NB4 (cell line): ENCODE measurements around the gene PHYKPL.

Experiments used
- DNase-seq: peaks from one replicate; pipeline ENCODE4 v3.0.0; 2010; ENCODE audit warnings: low read depth
- H3K4me3 ChIP-seq: one replicate; pipeline ENCODE4 v1.5.1; 2011; ENCODE audit warnings: mild to moderate bottlenecking, low read depth, low read length, moderate library complexity
- CTCF ChIP-seq: IDR thresholded peaks from one replicate; pipeline ENCODE4 v1.5.1; 2012; ENCODE audit warnings: low read depth, low read length
- MYC ChIP-seq: IDR thresholded peaks from 2 replicates; pipeline ENCODE4 v1.6.1; 2011; ENCODE audit warnings: low read depth, low read length
- POLR2A ChIP-seq: IDR thresholded peaks from 2 replicates; pipeline ENCODE4 v1.6.1; 2011; ENCODE audit warnings: mild to moderate bottlenecking; ENCODE audit not compliant: insufficient read length; ENCODE audit errors: extremely low read depth
- TF ChIP-seq, protein P1 (sequence below): IDR thresholded peaks from 2 replicates; pipeline ENCODE4 v1.6.1; 2011; ENCODE audit warnings: low read depth, low read length

The PHYKPL gene

GRCh38 chr5:178278358-178279023 lies 45.9 kb upstream of the PHYKPL start:
- no peak for DNase-seq
- H3K4me3 ChIP-seq, result no peak overlapping the region
- TF ChIP-seq POLR2A, result no peak

DNA sequence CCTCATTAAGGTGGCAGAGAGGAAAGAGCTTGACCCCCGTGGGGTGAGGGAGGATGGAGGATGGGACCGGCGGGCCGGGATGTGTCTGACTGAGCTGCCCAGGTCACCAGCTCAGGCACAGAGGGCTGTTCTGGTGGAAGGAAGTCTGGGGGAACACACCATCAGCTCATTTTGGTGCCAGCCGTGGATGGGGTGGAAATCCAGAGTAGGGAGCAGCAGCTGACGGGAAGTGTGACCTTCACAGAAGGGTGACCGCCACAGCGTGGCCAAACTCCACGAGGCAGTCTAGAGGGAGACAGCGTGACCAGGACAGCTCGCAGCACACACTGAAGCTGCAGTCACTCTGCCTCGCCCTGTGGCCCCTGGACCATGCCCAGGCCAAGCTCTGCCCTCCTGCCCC lies 45.3 kb upstream of the PHYKPL start:
- no peak overlapping the region for H3K4me3 ChIP-seq
- no peak for DNase-seq
- TF ChIP-seq, protein P1, sequence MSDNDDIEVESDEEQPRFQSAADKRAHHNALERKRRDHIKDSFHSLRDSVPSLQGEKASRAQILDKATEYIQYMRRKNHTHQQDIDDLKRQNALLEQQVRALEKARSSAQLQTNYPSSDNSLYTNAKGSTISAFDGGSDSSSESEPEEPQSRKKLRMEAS, result no peak
- no peak for TF ChIP-seq POLR2A
- no peak for TF ChIP-seq CTCF

GRCh38 chr5:178277346-178277745 lies 44.7 kb upstream of the PHYKPL start:
- H3K4me3 ChIP-seq, result no peak overlapping the region
- TF ChIP-seq MYC (no peak), POLR2A (no peak), CTCF (no peak)
- TF ChIP-seq, protein P1, result no peak
- no peak for DNase-seq

DNA sequence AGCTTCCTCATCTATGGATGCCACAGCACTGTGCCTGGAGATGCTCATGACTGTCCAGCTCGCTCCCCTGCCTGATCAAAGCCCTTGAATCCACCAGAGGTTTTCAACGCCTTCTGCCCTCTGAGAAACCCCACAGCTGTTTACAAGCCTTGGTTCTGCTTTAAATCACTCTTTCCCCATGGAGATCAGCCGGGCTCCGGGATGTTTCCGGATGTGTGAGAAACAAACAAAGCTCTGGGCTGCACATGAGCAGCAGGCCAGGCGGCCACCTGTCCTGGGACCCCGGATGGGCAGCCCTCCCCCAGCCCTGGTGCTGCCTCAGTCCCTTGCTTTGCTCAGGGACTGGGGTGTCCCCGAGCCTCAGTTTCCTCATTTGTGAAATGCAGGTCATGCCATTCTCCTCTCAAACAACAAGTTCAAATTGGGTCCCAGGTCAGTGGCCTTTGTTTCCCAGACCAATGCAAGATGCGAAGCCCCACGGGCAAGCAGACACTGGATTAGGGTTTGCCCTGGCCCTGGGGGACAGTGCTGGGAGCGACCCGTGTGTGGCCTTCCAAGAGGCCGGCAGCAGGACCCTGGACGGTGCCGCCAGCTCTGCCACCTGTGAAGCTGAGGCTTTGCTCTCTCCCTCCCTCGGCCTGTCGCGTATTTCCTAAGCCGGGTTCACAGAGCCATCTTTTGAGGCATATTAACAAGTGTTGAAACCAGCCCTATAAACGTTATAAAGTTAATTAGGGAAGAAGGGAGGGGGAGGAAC lies 42.4 kb upstream of the PHYKPL start:
- TF ChIP-seq, protein P1, result no peak
- TF ChIP-seq CTCF (no peak), MYC (no peak), POLR2A (no peak)
- DNase-seq, result no peak

GRCh38 chr5:178273665-178274541 lies 41.3 kb upstream of the PHYKPL start:
- no peak for TF ChIP-seq CTCF
- TF ChIP-seq MYC, result no peak
- no peak for TF ChIP-seq POLR2A
- TF ChIP-seq, protein P1, result no peak
- DNase-seq, result no peak
- no peak overlapping the region for H3K4me3 ChIP-seq

More for the DNA sequence above, 42.4 kb upstream of the PHYKPL start:
- no peak overlapping the region for H3K4me3 ChIP-seq

DNA sequence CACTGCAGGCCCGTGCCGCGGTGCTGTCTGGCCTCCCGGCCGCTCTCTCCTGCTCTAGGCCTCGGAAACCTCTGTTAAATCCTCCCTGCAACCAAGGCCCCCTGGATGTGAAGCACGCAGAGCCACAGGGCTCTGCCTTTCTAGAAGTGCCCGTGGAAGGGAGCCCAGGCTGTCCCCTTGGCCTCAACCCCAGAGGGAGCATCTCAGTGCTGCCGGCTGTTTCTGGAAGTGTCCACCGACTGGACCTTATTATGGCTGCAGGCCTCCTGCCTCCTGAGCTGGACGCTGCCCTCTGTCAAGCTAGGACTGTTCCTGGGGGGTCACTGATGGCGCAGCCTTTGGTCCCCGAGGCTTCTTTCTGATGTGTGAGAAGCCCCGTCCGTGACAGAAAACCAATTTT lies 40.4 kb upstream of the PHYKPL start:
- no peak overlapping the region for H3K4me3 ChIP-seq
- no peak for DNase-seq
- no peak for TF ChIP-seq POLR2A
- TF ChIP-seq, protein P1, result no peak
- no peak for TF ChIP-seq MYC
- TF ChIP-seq CTCF, result no peak
